K562 treated with DMSO at 1 percent for 48 hours (cell line): Measurements from ENCODE around the gene OLFM2. TPM values are rescaled to one million over a fixed set of nuclear protein-coding genes. Genes with fewer than 3 reads are reported as not detected.

Experiments used
- total RNA-seq: library from RNA; unstranded; fragments of 300-600 nt; gene quantifications from 2 replicates; pipeline ENCODE4 v1.2.3, GENCODE V29; 2022; ENCODE audit warnings: low replicate concordance; ENCODE audit errors: extremely low read depth

OLFM2 gene
- not detected in 2 replicates for total RNA-seq

GRCh38 chr19:9936326-9937000 lies at the start of gene OLFM2:
OLFM2 (minus strand) TSS chr19:9936515; CDS start chr19:9936366, 149 bp downstream.

GRCh38 chr19:9834726-9835506 lies 101.4 kb downstream of the OLFM2 start, which contains the start of gene PIN1:
PIN1 (plus strand) TSS chr19:9835318; CDS start chr19:9835345, 27 bp downstream.

GRCh38 chr19:9827289-9828238 lies 108.8 kb downstream of the OLFM2 start, which contains the start of gene UBL5:
UBL5 (plus strand) TSS chr19:9827918; CDS start chr19:9828338, 420 bp downstream.

GRCh38 chr19:9818734-9819595 lies 117.3 kb downstream of the OLFM2 start, which contains the start of gene FBXL12:
FBXL12 (minus strand) TSS chr19:9819079; CDS start chr19:9818813, 266 bp downstream.

Other genes starting within 250 kb of the OLFM2 start
- not detected in 2 replicates for gene ZNF846, start 167.8 kb downstream of the OLFM2 start, total RNA-seq
- not detected in 2 replicates for gene FBXL12, start 117.4 kb downstream of the OLFM2 start, total RNA-seq
- gene UBL5, start 108.6 kb downstream of the OLFM2 start, total RNA-seq, result not detected in 2 replicates
- gene PIN1, start 101.2 kb downstream of the OLFM2 start, total RNA-seq, result not detected in 2 replicates
- not detected in 2 replicates for gene COL5A3, start 74.0 kb upstream of the OLFM2 start, total RNA-seq
- gene RDH8, start 77.0 kb upstream of the OLFM2 start, total RNA-seq, result not detected in 2 replicates
- not detected in 2 replicates for gene SHFL, start 149.8 kb upstream of the OLFM2 start, total RNA-seq
- gene ANGPTL6, start 166.2 kb upstream of the OLFM2 start, total RNA-seq, result not detected in 2 replicates
- gene PPAN, start 169.8 kb upstream of the OLFM2 start, total RNA-seq, result not detected in 2 replicates
- not detected in 2 replicates for gene P2RY11, start 175.2 kb upstream of the OLFM2 start, total RNA-seq
- gene EIF3G, start 183.4 kb upstream of the OLFM2 start, total RNA-seq, result not detected in 2 replicates